Measurements from ENCODE around the gene FMO4.

DNA sequence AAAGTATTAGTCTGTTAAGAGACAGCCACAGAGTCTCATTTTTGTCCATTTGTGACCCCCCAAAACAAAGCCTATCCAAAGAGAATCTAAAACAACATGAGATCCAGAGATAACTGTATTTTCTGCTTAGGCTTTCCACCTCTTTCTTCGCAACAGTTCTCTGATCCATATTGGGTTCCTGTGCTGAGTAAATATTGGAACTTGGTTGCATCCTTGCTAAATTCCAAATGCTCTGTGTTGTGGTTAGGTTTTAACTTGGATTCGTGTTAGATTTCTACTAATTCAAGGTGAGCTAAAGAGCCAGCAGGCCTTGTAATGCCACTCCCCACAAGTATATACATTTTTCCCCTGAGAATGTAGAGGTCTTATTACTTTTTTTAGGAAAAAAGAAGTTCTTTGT lies 36.4 kb upstream of the FMO4 start:
- TF ChIP-seq RFX1 (IDR thresholded peaks at IDR 0.05) (no peak), ZBTB2 (IDR thresholded peaks at IDR 0.05) (no peak), FOXO4 (CRISPR knock-in tag; IDR thresholded peaks at IDR 0.05) (no peak), CTCF (IDR thresholded peaks at IDR 0.05 in 2 of 3, conservative IDR thresholded peaks at IDR 0.05 in 1 of 3; ENCODE audit: insufficient read depth in 2 of 3, low read depth in 1 of 3, low read length in 3 of 3) (no peak), RAD21 (CRISPR knock-in tag; conservative IDR thresholded peaks at IDR 0.05 in 1 of 2, IDR thresholded peaks at IDR 0.05 in 1 of 2) (no peak), ZZZ3 (IDR thresholded peaks at IDR 0.05) (no peak), AFF4 (CRISPR knock-in tag; IDR thresholded peaks at IDR 0.05) (no peak), BRD4 (IDR thresholded peaks at IDR 0.05) (no peak), POLR2A (conservative IDR thresholded peaks at IDR 0.05) (no peak), ZNF165 (CRISPR knock-in tag; IDR thresholded peaks at IDR 0.05; ENCODE audit: borderline replicate concordance) (no peak), EZH2 (IDR thresholded peaks at IDR 0.05; ENCODE audit: borderline replicate concordance, low read depth, low read length) (no peak), RBM22 (IDR thresholded peaks at IDR 0.05; ENCODE audit: low read depth, low read length, poor library complexity, severe bottlenecking) (no peak)
- TF ChIP-seq, protein P1, sequence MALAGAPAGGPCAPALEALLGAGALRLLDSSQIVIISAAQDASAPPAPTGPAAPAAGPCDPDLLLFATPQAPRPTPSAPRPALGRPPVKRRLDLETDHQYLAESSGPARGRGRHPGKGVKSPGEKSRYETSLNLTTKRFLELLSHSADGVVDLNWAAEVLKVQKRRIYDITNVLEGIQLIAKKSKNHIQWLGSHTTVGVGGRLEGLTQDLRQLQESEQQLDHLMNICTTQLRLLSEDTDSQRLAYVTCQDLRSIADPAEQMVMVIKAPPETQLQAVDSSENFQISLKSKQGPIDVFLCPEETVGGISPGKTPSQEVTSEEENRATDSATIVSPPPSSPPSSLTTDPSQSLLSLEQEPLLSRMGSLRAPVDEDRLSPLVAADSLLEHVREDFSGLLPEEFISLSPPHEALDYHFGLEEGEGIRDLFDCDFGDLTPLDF (CRISPR knock-in tag; IDR thresholded peaks at IDR 0.05), result no peak
- TF ChIP-seq, protein P2, sequence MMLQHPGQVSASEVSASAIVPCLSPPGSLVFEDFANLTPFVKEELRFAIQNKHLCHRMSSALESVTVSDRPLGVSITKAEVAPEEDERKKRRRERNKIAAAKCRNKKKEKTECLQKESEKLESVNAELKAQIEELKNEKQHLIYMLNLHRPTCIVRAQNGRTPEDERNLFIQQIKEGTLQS (IDR thresholded peaks at IDR 0.05), result no peak
- TF ChIP-seq, protein P2 (CRISPR knock-in tag; conservative IDR thresholded peaks at IDR 0.05), result no peak
